CD4-positive, alpha-beta T cell treated with Interferon gamma for 1 hour (primary cell): ENCODE measurements around the gene SIPA1L3.

Experiments used
- DNase-seq: peaks from one replicate; pipeline ENCODE4 v3.0.0-alpha.2; 2020

Gene SIPA1L3

DNA sequence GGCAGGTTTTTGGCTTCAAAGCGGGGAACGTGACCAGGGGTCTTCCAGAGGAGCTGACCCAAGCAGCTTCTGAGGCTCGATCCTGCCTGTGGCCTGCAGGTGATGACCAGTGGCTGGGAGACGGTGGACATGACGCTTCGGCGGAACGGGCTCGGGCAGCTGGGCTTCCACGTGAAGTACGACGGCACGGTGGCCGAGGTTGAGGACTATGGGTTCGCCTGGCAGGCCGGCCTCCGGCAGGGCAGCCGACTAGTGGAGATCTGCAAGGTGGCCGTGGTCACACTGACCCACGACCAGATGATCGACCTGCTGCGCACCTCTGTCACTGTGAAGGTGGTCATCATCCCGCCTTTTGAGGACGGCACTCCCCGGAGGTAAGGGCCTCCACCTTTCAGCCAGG lies 223.4 kb downstream of the SIPA1L3 start:
- no peak for DNase-seq

DNA sequence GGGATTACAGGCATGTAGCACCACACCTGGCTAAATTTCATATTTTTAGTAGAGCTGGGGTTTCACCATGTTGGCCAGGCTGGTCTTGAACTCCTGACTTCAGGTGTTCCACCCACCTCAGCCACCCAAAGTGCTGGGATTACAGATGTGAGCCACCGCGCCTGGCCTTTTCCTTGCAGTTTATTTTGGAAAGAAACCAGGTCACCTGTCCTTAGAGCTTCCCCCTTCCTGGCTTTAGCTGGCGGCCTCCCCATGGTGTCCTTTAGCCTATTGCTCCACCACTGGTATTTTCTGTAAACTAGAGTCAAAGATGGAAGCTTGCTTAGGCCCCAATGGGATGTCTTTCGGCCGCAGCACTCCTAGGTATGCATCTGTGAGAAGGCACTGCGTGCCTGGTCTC lies 225.8 kb downstream of the SIPA1L3 start:
- no peak for DNase-seq

DNA sequence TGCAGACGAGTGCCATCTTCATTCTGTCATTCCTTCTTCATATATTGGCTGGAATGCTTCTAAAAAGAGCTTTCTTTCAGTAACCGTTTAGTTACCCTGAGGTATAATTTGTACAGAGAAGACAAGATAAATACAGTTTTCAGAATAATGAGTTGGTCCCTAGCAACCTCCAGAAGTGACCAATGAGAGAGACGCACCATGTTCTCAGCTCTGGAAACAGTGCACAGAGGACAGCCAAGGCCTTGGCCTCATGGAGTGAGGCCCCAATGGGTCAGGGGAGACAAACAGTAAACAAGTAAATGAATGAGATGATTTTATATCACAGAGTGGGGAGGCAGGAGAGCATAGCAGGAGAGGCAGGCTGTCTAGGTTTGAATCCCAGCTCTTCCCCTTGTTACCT lies 226.3 kb downstream of the SIPA1L3 start:
- DNase-seq, result no peak

DNA sequence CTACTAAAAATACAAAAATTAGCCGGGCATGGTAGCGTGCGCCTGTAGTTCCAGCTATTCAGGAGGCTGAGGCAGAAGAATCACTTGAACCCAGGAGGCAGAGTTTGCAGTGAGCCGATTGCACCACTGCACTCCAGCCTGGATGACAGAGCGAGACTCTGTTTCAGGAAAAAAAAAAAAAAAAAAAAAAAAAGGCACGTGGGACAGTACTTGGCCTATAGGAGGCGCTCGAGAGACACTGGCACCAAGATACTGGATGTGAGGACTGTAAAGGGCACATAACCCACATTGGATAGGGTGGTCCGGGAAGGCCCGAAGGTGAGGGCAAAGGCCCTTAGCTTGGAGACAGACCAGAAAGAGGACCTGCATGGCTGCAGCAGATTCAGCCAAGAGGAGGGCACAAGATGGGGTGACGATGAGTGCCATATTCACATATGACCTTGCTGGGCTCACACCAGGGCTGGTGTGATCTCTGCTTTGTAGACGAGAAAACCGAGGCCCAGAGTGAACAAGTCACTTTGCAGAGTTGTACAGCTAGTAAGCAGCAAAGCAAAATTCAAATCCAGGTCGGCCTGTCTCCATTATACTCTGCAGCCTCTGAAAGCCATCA lies 227.6 kb downstream of the SIPA1L3 start:
- peak; percentile 4 for DNase-seq

DNA sequence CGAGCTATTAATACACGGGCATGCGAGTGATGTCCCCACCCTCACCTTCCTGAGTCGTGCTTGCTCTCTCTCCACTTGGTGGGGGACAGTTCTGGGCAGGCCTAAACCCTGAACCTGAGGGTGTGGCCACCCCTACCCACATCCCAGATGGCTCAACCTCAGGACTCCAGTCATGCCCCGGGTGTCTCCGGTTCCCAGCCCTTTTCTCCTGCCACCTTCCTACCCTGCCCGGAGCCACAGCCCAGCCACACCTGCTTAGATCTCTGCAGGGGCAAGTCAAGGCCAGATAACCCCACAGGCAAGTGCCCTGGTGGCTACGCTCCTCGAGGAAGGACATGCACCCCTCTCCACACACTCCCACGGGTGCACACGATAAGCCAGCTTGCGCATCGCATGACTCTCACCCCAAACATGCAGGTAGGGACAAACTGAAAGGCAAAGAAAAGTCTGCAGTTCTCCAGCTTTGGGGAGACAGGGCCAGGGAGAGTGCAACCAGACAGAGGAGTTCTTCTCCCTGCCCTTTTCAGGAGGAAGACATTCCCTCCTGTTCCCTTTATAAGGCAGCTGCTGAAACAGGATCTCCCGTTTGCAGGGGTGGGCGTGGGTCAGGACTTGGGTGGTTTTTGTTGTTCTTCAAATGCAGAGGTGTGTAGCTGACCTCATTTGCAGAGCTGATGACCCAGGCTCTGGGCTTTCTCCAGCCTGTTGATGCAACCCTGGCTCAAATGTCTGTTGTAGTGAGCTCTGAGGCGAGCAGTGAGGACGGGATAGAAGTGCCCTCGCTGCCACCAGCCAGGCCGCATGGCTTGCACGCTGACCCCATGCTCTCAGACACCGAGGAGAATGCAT lies 228.4 kb downstream of the SIPA1L3 start:
- no peak for DNase-seq

DNA sequence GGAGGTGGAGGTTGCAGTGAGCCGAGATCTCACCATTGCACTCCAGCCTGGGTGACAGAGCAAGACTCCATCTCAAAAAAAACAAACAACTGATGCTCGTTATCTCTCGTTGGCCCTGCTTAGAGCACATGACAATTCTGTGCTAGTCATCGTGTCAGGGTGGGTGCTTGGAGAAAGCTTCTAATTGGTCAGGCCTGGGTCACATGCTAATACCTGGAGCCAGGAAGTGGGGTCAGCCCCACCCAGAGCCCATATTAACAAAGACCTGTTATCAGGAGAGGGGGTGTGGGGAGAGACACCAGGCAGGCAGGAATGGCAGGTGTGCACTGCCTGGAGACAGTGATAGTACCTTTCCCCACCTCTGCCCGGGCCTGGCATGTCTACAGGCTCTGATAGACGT lies 232.1 kb downstream of the SIPA1L3 start:
- DNase-seq, result no peak

DNA sequence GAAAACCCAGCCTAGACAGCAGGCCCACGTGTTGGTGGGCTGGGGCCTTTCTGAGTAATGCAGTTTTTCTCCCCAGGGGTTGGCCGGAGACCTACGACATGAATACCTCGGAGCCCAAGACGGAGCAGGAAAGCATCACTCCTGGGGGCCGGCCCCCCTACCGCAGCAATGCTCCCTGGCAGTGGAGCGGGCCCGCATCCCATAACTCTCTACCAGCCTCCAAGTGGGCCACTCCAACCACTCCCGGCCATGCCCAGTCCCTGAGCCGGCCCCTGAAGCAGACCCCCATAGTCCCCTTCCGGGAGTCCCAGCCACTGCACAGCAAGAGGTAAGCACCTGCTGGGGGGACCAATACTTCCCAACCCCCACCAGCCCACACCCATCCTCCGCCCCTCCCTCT lies 234.1 kb downstream of the SIPA1L3 start:
- no peak for DNase-seq

DNA sequence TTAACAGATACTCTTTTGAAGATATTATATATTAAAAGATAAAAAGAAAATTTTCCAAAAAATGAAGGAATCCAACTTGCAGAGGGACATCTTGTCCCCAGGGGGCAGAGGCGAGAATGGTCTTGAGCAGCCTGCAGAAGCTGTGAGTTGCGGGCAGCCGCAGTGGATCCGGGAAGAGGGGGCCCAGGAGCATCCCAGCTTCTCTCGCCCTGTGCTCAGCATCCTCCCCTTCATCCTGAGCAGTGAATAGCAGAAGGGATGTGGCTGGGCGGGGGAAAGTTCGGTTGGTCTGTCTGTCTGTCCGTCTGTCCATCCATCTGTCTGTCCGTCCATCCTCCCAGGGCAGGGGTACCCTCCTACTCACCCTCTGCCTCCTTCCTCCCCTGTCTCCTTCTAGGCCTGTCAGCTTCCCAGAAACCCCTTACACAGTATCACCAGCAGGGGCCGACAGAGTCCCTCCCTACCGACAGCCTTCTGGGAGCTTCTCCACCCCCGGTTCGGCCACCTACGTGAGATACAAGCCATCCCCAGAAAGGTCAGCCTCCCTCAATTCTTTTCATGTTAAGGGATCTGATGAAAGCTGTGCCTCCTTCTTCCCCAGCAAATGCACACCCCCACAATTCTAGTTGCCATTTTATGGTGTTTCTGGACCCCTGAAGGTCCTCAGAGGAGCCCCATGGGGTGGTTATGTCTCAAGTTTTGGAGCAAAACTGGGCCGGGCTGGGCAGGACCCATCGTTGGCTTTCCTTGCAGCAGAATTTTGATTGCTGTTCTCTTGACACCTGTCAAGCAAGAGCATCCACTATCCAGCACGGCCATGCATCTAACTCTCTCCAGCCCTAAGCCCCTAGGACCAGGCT lies 235.4 kb downstream of the SIPA1L3 start:
- no peak for DNase-seq

DNA sequence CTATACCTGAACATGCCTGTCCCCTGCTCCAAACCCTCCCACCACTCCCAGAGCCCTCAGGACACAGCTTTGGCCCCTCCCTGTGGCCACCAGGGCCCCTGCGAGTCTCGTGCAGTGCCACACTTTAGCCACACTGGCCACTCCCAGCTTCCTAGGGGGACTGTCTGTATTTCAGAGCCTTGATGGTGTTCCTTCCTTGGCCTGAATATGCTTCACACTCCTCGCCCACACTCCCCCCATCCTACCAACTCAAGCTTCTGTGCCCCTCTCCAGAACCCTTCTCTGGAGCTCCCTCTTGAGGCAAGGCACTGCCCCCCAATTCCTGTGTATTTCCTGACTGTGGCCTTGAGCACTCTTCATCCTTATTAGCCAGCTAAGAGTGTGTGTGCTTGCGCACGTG lies 236.8 kb downstream of the SIPA1L3 start:
- DNase-seq, result no peak

DNA sequence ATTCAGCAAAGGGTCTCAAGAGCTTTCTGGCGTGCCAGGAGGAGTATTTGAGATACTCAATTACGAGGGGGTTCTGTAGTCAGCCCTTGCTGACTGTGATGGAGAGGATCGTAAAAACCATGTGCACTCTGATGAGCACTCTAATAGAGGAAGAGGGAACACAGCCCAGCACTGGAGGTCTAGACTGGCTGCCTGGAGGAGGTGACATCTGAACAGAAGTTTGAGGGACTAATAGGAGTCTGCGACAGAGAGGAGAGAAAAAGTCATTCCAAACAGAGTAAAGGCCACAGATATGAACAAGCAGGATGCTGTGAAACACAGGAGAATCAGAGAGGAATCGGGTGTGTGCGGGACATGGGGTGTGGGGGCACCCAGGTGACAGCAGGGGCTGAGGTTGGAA lies 237.7 kb downstream of the SIPA1L3 start:
- no peak for DNase-seq

DNA sequence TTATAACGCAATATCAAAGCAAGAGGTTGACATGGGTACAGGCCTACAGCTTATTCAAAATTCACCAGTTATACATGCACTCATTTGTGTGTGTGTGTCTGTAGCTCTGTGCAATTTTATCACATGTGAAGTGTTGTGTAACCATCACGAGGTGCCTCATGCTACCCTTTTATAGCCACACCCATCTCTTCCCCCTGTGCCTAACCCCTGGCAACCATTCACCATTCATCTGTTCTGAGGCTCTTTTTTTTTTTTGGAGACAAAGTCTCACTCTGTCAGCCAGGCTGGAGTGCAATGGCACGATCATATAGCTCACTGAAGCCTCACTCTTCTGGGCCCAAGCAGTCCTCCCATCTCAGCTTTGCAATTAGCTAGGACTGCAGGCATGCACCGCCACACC lies 238.6 kb downstream of the SIPA1L3 start:
- no peak for DNase-seq

DNA sequence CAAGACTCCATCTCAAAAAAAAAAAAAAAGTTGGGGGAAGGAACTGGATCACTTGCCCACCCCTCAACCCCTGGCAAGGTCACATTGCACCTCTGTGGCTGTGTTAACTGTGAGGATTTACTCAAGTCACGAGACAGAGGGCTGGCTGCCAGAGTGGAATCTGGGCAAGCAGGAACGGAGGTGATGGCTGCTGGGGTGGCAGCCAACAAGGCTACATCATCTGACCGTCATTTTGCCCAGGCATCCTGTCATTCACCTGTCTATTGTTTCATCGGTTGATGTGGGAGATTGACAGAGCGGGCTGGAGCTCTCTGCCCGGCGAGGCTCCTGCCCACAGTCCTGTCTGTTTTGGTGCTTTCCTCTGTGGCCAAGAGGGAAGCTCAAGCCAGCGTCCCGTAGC lies 241.3 kb downstream of the SIPA1L3 start:
- DNase-seq, result no peak

DNA sequence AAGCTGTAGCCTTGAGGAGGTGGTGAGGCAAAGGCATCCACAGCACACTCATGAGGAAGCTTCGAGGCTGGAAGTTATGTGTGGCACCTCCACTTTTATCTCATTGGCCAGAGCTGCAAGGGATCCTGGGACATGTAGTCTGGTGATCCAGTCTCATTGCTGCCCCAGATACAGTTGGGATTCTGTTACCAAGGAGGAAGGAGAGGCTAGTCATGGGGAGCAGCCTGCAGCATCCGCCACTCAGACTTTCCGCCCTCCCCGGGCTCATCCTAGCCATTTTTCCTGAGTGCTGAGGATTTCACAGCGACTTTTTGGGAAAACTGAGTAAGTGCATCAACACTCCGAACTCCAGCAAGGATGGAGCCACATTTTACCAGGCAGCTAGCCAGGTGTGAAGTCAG lies 242.7 kb downstream of the SIPA1L3 start:
- no peak for DNase-seq

DNA sequence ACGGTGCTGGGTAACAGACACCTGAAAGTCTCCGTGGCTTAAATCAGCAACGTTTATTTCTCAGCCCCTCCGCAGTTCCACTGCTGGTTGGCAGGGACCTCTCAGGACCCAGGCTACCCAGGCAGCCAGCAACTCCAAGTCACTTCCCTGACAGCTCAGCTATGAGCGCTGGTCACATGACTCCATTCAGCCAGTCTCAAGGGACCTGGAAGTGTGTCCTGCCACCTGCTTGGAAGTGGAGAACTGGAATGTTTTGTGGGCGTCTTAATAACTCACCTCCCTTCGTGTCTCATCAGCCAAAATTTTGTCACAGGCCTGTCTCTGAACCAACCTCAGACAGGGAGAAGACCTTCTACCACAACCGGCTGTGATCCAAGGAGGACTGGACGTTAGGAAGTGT lies 244.2 kb downstream of the SIPA1L3 start:
- DNase-seq, result no peak

DNA sequence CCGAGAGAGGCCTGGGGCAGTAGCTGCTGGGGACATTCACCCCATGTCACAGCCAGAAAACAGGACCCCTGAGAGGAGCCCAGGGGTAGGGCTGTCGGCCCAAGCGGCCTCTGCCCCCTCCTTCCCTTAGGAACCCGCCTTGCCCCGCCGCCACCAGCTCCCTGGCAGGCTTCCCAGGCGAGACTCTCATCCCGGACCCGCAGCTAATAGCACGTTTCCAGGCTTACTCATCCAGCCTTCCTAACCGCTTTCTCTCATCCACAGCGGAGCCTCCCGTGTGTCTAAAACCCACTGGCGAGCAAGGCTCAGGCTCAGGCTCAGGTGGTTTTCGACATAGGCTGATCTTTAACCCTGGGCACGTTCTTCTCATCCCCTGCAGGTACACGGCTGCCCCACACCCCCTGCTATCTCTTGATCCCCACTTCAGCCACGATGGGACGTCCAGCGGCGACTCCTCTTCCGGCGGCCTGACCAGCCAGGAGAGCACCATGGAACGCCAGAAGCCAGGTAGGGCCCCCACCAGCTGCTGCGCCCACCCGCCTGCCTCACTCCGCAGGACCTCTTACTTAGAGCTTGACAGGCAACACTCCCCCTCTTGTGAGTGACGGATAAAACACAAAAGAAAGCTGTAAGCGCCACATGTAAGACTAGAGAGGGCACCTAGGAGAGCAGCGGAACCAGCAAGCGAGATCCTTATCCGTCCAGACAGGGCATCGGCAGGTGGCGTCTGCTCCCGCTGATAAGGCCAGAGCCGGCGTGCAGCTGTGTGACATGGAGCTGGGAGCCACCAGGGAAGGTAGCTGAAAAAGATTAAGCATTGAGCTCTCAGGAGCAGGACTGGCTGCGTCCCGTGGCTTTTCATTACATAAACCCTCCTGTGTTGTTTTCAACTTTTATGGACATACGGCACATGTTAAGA lies 245.7 kb downstream of the SIPA1L3 start:
- DNase-seq, result no peak

DNA sequence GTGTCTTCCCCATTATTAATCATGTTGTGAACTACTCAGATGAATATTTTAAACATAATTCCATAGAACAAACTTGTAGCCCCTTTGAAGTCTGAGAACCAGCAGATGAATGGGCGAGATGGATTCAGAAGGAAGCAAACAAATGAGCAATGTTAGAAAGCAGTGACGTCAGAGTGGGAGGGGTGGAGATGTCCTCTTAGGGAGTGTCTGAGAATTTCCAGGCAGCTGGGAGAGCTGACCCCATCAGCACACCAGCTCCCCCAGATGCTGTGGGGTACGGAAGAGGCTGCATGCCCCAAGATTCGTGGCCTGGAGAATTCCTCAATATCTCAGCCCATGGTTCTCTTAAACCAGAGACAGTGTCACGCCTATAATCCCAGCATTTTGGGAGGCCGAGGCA lies 248.4 kb downstream of the SIPA1L3 start:
- no peak for DNase-seq

DNA sequence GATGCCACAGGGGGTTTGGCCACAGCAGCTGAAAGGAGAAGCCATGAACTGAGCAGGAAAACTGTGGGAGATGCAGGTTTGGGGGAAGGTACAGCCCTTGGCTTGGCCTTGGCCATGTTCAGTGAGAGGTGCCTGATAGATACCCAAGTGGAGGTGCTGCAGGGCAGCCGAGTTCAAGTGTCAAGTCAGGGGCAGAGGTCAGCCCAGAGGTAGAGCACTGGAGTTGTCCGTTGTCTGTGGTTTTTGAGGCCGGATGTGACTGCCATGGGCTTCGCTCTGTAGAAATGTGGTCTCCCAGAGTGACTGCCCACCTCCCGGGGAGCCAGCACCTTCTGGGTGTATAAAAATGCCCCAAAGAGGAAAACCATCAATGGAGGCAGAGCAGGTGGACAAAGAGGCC lies 251.7 kb downstream of the SIPA1L3 start:
- DNase-seq, result no peak

DNA sequence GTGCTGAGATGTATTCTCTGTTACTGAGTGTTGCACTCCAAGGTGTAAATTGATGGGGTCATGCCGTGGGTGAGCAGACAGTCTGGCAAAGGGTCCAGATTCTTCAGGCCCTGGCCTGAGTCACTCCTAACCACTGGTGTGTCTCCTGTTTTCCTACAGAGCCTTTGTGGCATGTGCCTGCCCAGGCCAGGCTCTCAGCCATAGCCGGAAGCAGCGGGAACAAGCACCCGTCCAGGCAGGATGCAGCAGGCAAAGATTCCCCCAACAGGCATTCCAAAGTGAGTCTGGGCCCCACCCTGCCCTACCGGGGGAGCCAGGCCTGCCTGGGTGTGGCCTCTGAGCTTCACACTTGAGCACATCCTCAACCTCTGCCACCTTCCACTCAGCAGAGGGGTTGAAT lies 255.1 kb downstream of the SIPA1L3 start:
- DNase-seq, result no peak

DNA sequence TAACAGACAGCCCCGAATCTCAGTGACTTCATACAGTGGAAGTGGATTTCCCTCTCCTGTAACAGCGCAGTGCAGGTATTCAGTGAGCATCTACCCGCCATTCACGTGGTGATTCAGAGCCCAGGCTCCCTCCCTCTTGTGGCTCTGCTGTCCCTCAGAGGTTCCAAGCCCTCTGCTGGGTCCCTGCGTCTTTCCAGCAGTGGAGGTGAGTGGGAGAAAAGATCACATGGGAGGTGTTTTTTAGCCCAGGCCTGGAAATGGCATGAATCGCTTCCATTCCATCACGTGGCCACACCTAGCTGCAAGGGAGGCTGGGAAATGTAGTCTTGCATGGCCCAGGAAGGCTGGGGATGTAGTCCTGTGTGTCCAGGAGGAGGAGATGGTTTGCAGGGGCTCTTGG lies 255.6 kb downstream of the SIPA1L3 start:
- DNase-seq, result no peak

DNA sequence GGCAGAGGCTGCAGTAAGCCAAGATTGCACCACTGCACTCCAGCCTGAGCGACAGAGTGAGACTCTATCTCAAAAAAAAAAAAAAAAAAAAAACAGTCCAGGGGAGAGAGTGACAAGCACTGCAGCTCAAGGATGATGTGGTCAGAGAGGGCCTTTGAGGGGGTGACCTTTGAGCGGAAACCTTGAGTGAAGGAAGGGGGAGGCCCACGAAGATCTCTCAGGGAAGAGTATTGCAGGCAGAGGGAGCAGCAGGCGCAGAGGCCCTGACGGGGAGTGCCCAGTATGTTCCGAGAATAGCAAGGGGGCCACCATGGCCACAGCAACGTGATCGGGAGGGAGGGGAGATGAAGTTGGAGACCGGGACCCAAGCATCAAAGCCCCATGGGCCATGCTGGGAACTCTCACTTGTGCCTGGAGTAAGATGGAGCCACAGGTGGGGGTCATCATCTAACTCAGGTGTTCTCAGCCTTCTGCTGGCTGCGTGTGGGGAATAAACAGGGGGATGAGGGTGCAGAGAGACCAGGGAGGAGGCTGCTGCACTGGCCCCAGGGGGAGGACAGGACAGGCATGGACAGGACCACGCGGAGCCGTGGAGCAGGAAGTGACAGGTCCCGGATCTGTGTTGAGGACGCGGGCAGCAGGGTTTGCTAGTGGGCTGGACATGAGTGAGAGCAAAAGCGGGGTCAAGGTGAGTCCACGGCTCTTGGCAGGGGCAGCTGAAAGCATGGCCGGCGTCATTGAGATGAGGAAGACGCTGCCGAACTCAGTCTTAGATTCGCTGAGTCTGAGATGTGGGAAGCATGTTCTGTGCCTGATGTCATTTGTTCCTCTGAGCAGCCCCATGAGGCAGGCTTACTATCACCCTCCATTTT lies 256.6 kb downstream of the SIPA1L3 start:
- no peak for DNase-seq

DNA sequence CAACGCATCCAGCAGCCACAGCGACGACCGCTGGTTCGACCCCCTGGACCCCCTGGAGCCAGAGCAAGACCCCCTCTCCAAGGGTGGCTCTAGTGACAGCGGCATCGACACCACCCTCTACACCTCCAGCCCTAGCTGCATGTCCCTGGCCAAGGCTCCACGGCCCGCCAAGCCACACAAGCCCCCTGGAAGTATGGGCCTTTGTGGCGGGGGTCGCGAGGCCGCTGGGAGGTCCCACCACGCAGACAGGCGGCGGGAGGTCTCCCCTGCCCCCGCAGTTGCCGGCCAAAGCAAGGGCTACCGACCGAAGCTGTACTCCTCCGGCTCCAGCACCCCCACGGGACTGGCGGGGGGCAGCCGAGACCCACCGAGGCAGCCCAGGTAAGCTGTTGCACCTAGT lies 257.5 kb downstream of the SIPA1L3 start:
- no peak for DNase-seq

DNA sequence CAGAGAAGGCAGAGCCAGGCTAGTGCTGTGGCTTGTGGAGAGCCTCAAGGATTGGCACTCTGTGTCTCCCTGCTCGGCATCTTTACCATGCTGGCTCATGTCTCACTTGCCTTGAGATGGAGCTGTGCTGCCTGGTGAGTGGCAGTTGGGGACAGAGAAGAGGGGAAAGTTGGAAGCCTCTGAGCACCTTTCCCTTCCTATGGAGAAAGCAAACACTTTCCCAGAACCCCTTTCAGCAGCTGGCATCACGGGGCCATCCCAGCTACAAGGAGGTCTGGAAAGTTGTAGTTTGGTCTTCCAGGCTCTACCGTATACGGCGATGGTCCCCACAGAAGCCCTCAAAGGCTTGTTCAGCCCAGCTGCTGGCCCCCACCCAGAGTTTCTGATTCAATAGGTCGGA lies 258.3 kb downstream of the SIPA1L3 start:
- DNase-seq, result no peak
